Measurements from ENCODE around the gene ZZZ3. TPM values are rescaled to one million over a fixed set of nuclear protein-coding genes. Genes with fewer than 3 reads are reported as not detected.

The ZZZ3 gene
- polyA plus RNA-seq, 1 of the 3 experiments (the other 2 are of a cell fraction) = 14.2 TPM

GRCh38 chr1:77697441-77697840 lies 15.0 kb upstream of the ZZZ3 start:
- TF ChIP-seq MXI1 (IDR thresholded peaks at IDR 0.05; ENCODE audit: low read depth, low read length) = no peak
- TF ChIP-seq TAF1 (IDR thresholded peaks at IDR 0.05; ENCODE audit: borderline replicate concordance, low read depth, low read length) = no peak
- TF ChIP-seq GATA2 (CRISPR knock-in tag; IDR thresholded peaks at IDR 0.05) = no peak
- TF ChIP-seq, protein P1, sequence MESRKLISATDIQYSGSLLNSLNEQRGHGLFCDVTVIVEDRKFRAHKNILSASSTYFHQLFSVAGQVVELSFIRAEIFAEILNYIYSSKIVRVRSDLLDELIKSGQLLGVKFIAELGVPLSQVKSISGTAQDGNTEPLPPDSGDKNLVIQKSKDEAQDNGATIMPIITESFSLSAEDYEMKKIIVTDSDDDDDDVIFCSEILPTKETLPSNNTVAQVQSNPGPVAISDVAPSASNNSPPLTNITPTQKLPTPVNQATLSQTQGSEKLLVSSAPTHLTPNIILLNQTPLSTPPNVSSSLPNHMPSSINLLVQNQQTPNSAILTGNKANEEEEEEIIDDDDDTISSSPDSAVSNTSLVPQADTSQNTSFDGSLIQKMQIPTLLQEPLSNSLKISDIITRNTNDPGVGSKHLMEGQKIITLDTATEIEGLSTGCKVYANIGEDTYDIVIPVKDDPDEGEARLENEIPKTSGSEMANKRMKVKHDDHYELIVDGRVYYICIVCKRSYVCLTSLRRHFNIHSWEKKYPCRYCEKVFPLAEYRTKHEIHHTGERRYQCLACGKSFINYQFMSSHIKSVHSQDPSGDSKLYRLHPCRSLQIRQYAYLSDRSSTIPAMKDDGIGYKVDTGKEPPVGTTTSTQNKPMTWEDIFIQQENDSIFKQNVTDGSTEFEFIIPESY (IDR thresholded peaks at IDR 0.05; ENCODE audit: borderline replicate concordance, low read depth) = no peak
- no peak for TF ChIP-seq FOSL2 (IDR thresholded peaks at IDR 0.05; ENCODE audit: borderline replicate concordance, low read depth)
- no peak for TF ChIP-seq FOXM1 (IDR thresholded peaks at IDR 0.05; ENCODE audit: low read depth)
- TF ChIP-seq GABPA (IDR thresholded peaks at IDR 0.05; ENCODE audit: low read depth) = no peak
- no peak for TF ChIP-seq NFIC (IDR thresholded peaks at IDR 0.05; ENCODE audit: borderline replicate concordance)
- TF ChIP-seq SIN3A (IDR thresholded peaks at IDR 0.05; ENCODE audit: borderline replicate concordance, low read depth, low read length) = no peak
- H4K20me1 ChIP-seq (ENCODE audit: insufficient read depth) = no peaks in the 10 kb centered on the region
- no peak for DNase-seq
- H3K9me2 ChIP-seq = no peaks in the 10 kb centered on the region
- no peak overlapping the region for H3K9ac ChIP-seq
- WGBS (ENCODE audit: low lambda C conversion rate) = 67% methylated on average over 3 of the region's 3 CpGs
- no peaks in the 10 kb centered on the region for H3K9me3 ChIP-seq
- H3F3A ChIP-seq (replicated peaks; ENCODE audit: insufficient read depth) = peaks cover 12% of the 10 kb centered on the region
- H3K4me3 ChIP-seq (ENCODE audit: low read depth in 2 of 2, low read length in 1 of 2) = no peak overlapping the region
- no peak overlapping the region for H3K4me2 ChIP-seq
- H3K4me1 ChIP-seq (ENCODE audit: control insufficient read depth in 1 of 2, insufficient read depth in 2 of 2, low read depth in 1 of 2, low read length in 1 of 2) = no peaks in the 10 kb centered on the region
- H3K27me3 ChIP-seq (ENCODE audit: insufficient read depth) = no peaks in the 10 kb centered on the region
- H3K27ac ChIP-seq (ENCODE audit: low read depth in 2 of 2, low read length in 1 of 2) = no peak overlapping the region
- no peaks in the 10 kb centered on the region for H3K79me2 ChIP-seq (ENCODE audit: insufficient read depth)
- no peak overlapping the region for H2AFZ ChIP-seq (ENCODE audit: low read depth)
- CTCF ChIA-PET = no interaction called here
- peaks cover 4 to 71% of the 10 kb centered on the region in 2 experiments for H3K36me3 ChIP-seq (replicated peaks in 1 of 2; ENCODE audit: control insufficient read depth in 1 of 2, insufficient read depth in 2 of 2, low read length in 1 of 2)
- POLR2A ChIA-PET = interaction anchor here (0.7 kb wide), 1 partner anchor 26 kb away, joined by 3 read pairs; no protein-coding TSS in a partner anchor

DNA sequence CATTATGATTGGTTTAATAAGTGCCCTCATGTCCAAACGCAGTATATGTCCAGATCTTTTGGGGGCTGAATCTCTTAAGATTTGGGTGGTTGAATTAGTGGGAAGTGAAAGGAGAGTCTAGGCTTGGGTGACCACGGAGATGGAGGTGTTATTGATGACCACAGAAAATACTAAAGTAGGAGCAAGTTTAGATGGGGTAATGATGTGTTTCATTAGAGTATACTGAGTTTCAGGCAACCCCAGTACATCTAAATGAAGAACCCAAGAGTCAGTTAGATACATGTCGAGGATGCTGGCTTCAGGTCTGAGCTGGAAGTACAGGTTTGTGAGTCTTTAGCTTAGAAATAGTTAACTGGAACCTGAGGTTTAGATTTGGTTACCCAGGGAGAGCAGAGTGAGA lies 6.5 kb upstream of the ZZZ3 start:
- 95% methylated on average over 3 of the region's 3 CpGs for WGBS (ENCODE audit: low lambda C conversion rate)
- Histone ChIP-seq H3K27me3 (ENCODE audit: insufficient read depth) (no peaks in the 10 kb centered on the region), H3K27ac (ENCODE audit: low read depth in 2 of 2, low read length in 1 of 2) (no peak overlapping the region), H4K20me1 (ENCODE audit: insufficient read depth) (no peaks in the 10 kb centered on the region), H3K4me1 (ENCODE audit: control insufficient read depth in 1 of 2, insufficient read depth in 2 of 2, low read depth in 1 of 2, low read length in 1 of 2) (peaks cover 0 to 6% of the 10 kb centered on the region in 2 experiments; a peak in 3 of 4 replicates), H3K9me2 (no peaks in the 10 kb centered on the region), H3K79me2 (ENCODE audit: insufficient read depth) (no peaks in the 10 kb centered on the region), H3K4me2 (no peak overlapping the region), H3K9ac (no peak overlapping the region), H3K4me3 (ENCODE audit: low read depth in 2 of 2, low read length in 1 of 2) (no peak overlapping the region), H2AFZ (ENCODE audit: low read depth) (no peak overlapping the region), H3K36me3 (replicated peaks in 1 of 2; ENCODE audit: control insufficient read depth in 1 of 2, insufficient read depth in 2 of 2, low read length in 1 of 2) (peaks cover 0 to 17% of the 10 kb centered on the region in 2 experiments), H3F3A (replicated peaks; ENCODE audit: insufficient read depth) (peaks cover 6% of the 10 kb centered on the region), H3K9me3 (no peaks in the 10 kb centered on the region)
- TF ChIP-seq GABPA (IDR thresholded peaks at IDR 0.05; ENCODE audit: low read depth) = no peak
- TF ChIP-seq FOXM1 (IDR thresholded peaks at IDR 0.05; ENCODE audit: low read depth) = no peak
- TF ChIP-seq, protein P2, sequence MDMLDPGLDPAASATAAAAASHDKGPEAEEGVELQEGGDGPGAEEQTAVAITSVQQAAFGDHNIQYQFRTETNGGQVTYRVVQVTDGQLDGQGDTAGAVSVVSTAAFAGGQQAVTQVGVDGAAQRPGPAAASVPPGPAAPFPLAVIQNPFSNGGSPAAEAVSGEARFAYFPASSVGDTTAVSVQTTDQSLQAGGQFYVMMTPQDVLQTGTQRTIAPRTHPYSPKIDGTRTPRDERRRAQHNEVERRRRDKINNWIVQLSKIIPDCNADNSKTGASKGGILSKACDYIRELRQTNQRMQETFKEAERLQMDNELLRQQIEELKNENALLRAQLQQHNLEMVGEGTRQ (IDR thresholded peaks at IDR 0.05; ENCODE audit: borderline replicate concordance, low read depth, low read length) = no peak
- TF ChIP-seq EP300 (IDR thresholded peaks at IDR 0.05; ENCODE audit: borderline replicate concordance in 1 of 2, low read depth in 1 of 2, low read length in 1 of 2) = no peak
- no peak for TF ChIP-seq SIN3A (IDR thresholded peaks at IDR 0.05; ENCODE audit: borderline replicate concordance, low read depth, low read length)
- TF ChIP-seq MEF2A (IDR thresholded peaks at IDR 0.05; ENCODE audit: borderline replicate concordance, low read depth) = no peak
- no peak for TF ChIP-seq CHD2 (IDR thresholded peaks at IDR 0.05; ENCODE audit: low read length, partially characterized antibody)
- no peak for TF ChIP-seq YY1 (IDR thresholded peaks at IDR 0.05; ENCODE audit: low read depth)
- TF ChIP-seq JUND (IDR thresholded peaks at IDR 0.05) = no peak
- CTCF ChIA-PET = no interaction called here
- no peak for DNase-seq
- POLR2A ChIA-PET = no interaction called here

Data from SK-N-SH (cell line).